Epithelial cell of proximal tubule (primary cell): ENCODE measurements around the gene FKBP15. TPM values are rescaled to one million over a fixed set of nuclear protein-coding genes. Genes with fewer than 3 reads are reported as not detected.
"Not testable (repeated sequence)": the region's sequence is repeated elsewhere in the genome, so short reads cannot be mapped to it uniquely, and the experiment has no call there.

Experiments
- DNase-seq: peaks from one replicate; pipeline ENCODE4 v3.0.0-alpha.2; 2011; ENCODE audit warnings: low read depth
- H3K4me3 ChIP-seq: 2 replicates; pipeline ENCODE4 v1.5.1; 2011; ENCODE audit warnings: low read depth, mild to moderate bottlenecking, low read length
- total RNA-seq: library from RNA; depleted of rRNA; stranded (reverse); fragments of >200 nt; gene quantifications from 2 replicates; pipeline ENCODE4 v1.2.3, GENCODE V29; 2015
- TF ChIP-seq, protein P1 (sequence below): conservative IDR thresholded peaks from 2 replicates; pipeline ENCODE4 v1.5.1; 2012; ENCODE audit warnings: low read depth, mild to moderate bottlenecking, low read length

The FKBP15 gene
- total RNA-seq, 1 donor from 2014 or later = 14.6 TPM

GRCh38 chr9:113125386-113126035 is 95.6 kb downstream of the FKBP15 start:
- no peak for DNase-seq
- no peak overlapping the region for H3K4me3 ChIP-seq
- TF ChIP-seq, protein P1, sequence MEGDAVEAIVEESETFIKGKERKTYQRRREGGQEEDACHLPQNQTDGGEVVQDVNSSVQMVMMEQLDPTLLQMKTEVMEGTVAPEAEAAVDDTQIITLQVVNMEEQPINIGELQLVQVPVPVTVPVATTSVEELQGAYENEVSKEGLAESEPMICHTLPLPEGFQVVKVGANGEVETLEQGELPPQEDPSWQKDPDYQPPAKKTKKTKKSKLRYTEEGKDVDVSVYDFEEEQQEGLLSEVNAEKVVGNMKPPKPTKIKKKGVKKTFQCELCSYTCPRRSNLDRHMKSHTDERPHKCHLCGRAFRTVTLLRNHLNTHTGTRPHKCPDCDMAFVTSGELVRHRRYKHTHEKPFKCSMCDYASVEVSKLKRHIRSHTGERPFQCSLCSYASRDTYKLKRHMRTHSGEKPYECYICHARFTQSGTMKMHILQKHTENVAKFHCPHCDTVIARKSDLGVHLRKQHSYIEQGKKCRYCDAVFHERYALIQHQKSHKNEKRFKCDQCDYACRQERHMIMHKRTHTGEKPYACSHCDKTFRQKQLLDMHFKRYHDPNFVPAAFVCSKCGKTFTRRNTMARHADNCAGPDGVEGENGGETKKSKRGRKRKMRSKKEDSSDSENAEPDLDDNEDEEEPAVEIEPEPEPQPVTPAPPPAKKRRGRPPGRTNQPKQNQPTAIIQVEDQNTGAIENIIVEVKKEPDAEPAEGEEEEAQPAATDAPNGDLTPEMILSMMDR = no peak

DNA sequence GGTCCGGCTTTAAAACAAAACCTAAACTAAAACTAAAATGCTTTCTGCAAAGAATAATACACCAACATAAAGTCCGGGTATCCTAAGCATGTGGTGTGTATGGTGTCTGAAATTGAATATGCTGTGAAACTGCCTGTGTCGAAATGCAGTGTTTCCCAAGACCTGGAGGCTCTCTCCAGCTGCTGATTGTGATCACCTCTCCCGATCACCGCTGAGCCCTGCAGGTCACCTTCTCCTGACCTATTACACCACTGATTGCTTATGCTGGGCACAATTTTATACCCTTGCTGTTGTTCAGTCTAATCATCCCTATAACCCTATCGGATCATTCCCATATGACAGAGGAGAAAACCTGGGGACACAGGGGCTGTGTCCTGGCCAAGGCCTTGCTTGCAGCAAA is 102.2 kb downstream of the FKBP15 start:
- not testable (repeated sequence) for H3K4me3 ChIP-seq, DNase-seq

Other genes starting within 250 kb of the FKBP15 start
- gene ZNF883, start 209.1 kb downstream of the FKBP15 start, total RNA-seq = 3.4 and 5.3 TPM in 2 replicates
- gene ZFP37, start 164.6 kb downstream of the FKBP15 start, total RNA-seq = 0.58 and 0.94 TPM in 2 replicates
- 3.7 and 4.8 TPM in 2 replicates for gene SLC31A2, start 70.3 kb downstream of the FKBP15 start, total RNA-seq
- gene SLC31A1, start 267 bp upstream of the FKBP15 start, total RNA-seq = 8.1 and 15.4 TPM in 2 replicates
- gene CDC26, start 54.3 kb upstream of the FKBP15 start, total RNA-seq = 30.5 and 44.6 TPM in 2 replicates
- gene PRPF4, start 54.4 kb upstream of the FKBP15 start, total RNA-seq = 29.1 and 43.8 TPM in 2 replicates
- gene RNF183, start 82.1 kb upstream of the FKBP15 start, total RNA-seq = 3.9 TPM in 1 of 2 replicates, not detected in the other
- 0.14 and 0.35 TPM in 2 replicates for gene WDR31, start 119.0 kb upstream of the FKBP15 start, total RNA-seq
- 8.8 and 15.2 TPM in 2 replicates for gene BSPRY, start 128.3 kb upstream of the FKBP15 start, total RNA-seq
- gene HDHD3, start 155.7 kb upstream of the FKBP15 start, total RNA-seq = 13.5 and 22.6 TPM in 2 replicates
- gene ALAD, start 180.0 kb upstream of the FKBP15 start, total RNA-seq = 4.5 and 5.1 TPM in 2 replicates
- gene POLE3, start 189.4 kb upstream of the FKBP15 start, total RNA-seq = 46.1 and 111 TPM in 2 replicates
- 0.22 TPM in 1 of 2 replicates, not detected in the other for gene C9orf43, start 189.5 kb upstream of the FKBP15 start, total RNA-seq
- gene RGS3, start 242.4 kb upstream of the FKBP15 start, total RNA-seq = 66.9 and 79.2 TPM in 2 replicates